DND-41 (cell line): ENCODE data around the gene LRRC42.

Source experiments
- EZH2 ChIP-seq: IDR thresholded peaks from 3 replicates; pipeline ENCODE4 v1.6.1; 2012; ENCODE audit warnings: borderline replicate concordance, low read depth, mild to moderate bottlenecking, moderate library complexity, low read length, inconsistent platforms; ENCODE audit not compliant: severe bottlenecking
- TF ChIP-seq, protein P1 (sequence below): IDR thresholded peaks from 2 replicates; pipeline ENCODE4 v1.5.1; 2012; ENCODE audit warnings: borderline replicate concordance, low read length, moderate library complexity, mild to moderate bottlenecking; ENCODE audit not compliant: poor library complexity, severe bottlenecking; ENCODE audit errors: extremely low read depth

GRCh38 chr1:54013393-54014008 is 67.4 kb downstream of the LRRC42 start:
- TF ChIP-seq, protein P1, sequence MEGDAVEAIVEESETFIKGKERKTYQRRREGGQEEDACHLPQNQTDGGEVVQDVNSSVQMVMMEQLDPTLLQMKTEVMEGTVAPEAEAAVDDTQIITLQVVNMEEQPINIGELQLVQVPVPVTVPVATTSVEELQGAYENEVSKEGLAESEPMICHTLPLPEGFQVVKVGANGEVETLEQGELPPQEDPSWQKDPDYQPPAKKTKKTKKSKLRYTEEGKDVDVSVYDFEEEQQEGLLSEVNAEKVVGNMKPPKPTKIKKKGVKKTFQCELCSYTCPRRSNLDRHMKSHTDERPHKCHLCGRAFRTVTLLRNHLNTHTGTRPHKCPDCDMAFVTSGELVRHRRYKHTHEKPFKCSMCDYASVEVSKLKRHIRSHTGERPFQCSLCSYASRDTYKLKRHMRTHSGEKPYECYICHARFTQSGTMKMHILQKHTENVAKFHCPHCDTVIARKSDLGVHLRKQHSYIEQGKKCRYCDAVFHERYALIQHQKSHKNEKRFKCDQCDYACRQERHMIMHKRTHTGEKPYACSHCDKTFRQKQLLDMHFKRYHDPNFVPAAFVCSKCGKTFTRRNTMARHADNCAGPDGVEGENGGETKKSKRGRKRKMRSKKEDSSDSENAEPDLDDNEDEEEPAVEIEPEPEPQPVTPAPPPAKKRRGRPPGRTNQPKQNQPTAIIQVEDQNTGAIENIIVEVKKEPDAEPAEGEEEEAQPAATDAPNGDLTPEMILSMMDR, result no peak
- TF ChIP-seq EZH2, result no peak
